ENCODE results near the gene PPP2R5E.
A peak's percentile ranks its signal among the peaks of the same experiment; 100 is the strongest.
"Not testable (repeated sequence)": the region's sequence is repeated elsewhere in the genome, so short reads cannot be mapped to it uniquely, and the experiment has no call there.

The PPP2R5E gene

DNA sequence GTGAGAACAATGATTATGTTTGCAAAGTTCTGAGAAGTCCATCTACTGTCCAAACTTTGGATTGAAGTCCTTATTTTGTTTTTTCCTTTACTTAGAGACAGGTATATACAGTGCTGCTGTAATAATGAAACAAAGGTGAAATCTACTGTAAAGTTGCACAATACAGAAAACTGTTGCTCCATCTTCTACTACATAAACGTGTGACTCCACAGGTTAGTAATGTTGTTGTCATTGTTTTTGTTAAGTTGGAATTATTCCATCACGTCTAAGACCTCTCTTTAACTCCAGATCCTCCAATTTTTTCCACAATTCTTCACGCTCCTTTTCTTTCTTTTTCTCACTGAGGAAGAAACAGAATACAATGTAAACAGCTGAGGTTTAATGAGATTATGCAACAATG is 167.4 kb downstream of the PPP2R5E start:
- ATAC-seq = no peak
- TF ChIP-seq, protein P1, sequence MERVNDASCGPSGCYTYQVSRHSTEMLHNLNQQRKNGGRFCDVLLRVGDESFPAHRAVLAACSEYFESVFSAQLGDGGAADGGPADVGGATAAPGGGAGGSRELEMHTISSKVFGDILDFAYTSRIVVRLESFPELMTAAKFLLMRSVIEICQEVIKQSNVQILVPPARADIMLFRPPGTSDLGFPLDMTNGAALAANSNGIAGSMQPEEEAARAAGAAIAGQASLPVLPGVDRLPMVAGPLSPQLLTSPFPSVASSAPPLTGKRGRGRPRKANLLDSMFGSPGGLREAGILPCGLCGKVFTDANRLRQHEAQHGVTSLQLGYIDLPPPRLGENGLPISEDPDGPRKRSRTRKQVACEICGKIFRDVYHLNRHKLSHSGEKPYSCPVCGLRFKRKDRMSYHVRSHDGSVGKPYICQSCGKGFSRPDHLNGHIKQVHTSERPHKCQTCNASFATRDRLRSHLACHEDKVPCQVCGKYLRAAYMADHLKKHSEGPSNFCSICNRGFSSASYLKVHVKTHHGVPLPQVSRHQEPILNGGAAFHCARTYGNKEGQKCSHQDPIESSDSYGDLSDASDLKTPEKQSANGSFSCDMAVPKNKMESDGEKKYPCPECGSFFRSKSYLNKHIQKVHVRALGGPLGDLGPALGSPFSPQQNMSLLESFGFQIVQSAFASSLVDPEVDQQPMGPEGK (CRISPR knock-in tag; IDR thresholded peaks at IDR 0.05; ENCODE audit: borderline replicate concordance) = no peak
- TF ChIP-seq PPARA (CRISPR knock-in tag; IDR thresholded peaks at IDR 0.05; ENCODE audit: borderline replicate concordance) (no peak), ZNF70 (CRISPR knock-in tag; IDR thresholded peaks at IDR 0.05) (no peak), ZFP3 (CRISPR knock-in tag; IDR thresholded peaks at IDR 0.05) (no peak), ESRRG (CRISPR knock-in tag; IDR thresholded peaks at IDR 0.05) (no peak), BACH2 (CRISPR knock-in tag; IDR thresholded peaks at IDR 0.05; ENCODE audit: borderline replicate concordance) (no peak), TOX (CRISPR knock-in tag; IDR thresholded peaks at IDR 0.05; ENCODE audit: borderline replicate concordance) (no peak), GLIS3 (CRISPR knock-in tag; IDR thresholded peaks at IDR 0.05) (no peak), ZNF8 (CRISPR knock-in tag; IDR thresholded peaks at IDR 0.05) (no peak), ARNTL (CRISPR knock-in tag; IDR thresholded peaks at IDR 0.05; ENCODE audit: borderline replicate concordance, low read depth) (no peak), CSDC2 (CRISPR knock-in tag; IDR thresholded peaks at IDR 0.05) (no peak), ZFP30 (CRISPR knock-in tag; IDR thresholded peaks at IDR 0.05) (no peak), SNAI2 (CRISPR knock-in tag; IDR thresholded peaks at IDR 0.05) (no peak), ZC3H10 (CRISPR knock-in tag; IDR thresholded peaks at IDR 0.05) (no peak), ZNF565 (CRISPR knock-in tag; conservative IDR thresholded peaks at IDR 0.05; ENCODE audit: low read depth) (no peak)
- TF ChIP-seq, protein P2, sequence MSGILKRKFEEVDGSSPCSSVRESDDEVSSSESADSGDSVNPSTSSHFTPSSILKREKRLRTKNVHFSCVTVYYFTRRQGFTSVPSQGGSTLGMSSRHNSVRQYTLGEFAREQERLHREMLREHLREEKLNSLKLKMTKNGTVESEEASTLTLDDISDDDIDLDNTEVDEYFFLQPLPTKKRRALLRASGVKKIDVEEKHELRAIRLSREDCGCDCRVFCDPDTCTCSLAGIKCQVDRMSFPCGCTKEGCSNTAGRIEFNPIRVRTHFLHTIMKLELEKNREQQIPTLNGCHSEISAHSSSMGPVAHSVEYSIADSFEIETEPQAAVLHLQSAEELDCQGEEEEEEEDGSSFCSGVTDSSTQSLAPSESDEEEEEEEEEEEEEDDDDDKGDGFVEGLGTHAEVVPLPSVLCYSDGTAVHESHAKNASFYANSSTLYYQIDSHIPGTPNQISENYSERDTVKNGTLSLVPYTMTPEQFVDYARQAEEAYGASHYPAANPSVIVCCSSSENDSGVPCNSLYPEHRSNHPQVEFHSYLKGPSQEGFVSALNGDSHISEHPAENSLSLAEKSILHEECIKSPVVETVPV (CRISPR knock-in tag; IDR thresholded peaks at IDR 0.05) = no peak
- TF ChIP-seq, protein P3, sequence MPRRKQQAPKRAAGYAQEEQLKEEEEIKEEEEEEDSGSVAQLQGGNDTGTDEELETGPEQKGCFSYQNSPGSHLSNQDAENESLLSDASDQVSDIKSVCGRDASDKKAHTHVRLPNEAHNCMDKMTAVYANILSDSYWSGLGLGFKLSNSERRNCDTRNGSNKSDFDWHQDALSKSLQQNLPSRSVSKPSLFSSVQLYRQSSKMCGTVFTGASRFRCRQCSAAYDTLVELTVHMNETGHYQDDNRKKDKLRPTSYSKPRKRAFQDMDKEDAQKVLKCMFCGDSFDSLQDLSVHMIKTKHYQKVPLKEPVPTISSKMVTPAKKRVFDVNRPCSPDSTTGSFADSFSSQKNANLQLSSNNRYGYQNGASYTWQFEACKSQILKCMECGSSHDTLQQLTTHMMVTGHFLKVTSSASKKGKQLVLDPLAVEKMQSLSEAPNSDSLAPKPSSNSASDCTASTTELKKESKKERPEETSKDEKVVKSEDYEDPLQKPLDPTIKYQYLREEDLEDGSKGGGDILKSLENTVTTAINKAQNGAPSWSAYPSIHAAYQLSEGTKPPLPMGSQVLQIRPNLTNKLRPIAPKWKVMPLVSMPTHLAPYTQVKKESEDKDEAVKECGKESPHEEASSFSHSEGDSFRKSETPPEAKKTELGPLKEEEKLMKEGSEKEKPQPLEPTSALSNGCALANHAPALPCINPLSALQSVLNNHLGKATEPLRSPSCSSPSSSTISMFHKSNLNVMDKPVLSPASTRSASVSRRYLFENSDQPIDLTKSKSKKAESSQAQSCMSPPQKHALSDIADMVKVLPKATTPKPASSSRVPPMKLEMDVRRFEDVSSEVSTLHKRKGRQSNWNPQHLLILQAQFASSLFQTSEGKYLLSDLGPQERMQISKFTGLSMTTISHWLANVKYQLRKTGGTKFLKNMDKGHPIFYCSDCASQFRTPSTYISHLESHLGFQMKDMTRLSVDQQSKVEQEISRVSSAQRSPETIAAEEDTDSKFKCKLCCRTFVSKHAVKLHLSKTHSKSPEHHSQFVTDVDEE (CRISPR knock-in tag; IDR thresholded peaks at IDR 0.05) = no peak

DNA sequence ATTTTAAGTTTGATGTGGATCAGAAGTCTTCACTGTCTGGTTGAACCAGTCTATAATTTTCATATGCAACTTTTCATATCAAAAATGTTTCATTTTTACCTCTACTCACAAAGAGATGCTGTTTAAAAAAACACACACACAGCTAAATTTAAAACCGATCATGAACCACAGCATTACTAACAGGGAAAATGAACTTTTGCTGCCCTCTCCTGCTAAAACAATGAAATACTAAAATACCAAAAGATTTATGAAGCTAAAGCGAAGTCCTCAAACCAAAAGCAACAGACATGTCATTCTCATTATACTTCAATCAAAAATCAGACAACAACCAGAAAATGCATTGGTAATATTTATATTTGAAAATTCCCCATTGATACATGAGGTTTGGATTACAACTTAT is 171.6 kb downstream of the PPP2R5E start:
- not testable (repeated sequence) for ATAC-seq

DNA sequence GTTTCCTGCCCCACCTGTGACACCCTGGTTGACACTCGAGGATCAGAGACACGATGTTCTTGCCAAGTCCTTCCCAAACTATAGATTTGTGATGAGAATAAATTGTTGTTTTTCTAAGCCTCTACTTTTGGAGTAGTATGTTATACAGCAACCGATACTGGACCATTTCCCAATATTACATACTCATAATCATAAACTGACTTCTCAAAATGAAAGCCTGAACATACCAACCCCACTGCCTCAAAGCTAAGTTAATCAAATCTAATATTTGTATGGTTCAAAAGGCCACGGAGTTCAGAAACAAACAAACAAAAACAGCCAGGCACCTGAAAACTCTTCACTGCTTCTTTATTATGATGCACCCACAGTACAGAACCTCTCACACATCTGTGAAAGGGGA is 172.1 kb downstream of the PPP2R5E start:
- TF ChIP-seq, protein P1 (CRISPR knock-in tag; IDR thresholded peaks at IDR 0.05; ENCODE audit: borderline replicate concordance) = no peak
- no peak for TF ChIP-seq CSDC2 (CRISPR knock-in tag; IDR thresholded peaks at IDR 0.05)
- TF ChIP-seq, protein P2 (CRISPR knock-in tag; IDR thresholded peaks at IDR 0.05) = no peak
- no peak for ATAC-seq

DNA sequence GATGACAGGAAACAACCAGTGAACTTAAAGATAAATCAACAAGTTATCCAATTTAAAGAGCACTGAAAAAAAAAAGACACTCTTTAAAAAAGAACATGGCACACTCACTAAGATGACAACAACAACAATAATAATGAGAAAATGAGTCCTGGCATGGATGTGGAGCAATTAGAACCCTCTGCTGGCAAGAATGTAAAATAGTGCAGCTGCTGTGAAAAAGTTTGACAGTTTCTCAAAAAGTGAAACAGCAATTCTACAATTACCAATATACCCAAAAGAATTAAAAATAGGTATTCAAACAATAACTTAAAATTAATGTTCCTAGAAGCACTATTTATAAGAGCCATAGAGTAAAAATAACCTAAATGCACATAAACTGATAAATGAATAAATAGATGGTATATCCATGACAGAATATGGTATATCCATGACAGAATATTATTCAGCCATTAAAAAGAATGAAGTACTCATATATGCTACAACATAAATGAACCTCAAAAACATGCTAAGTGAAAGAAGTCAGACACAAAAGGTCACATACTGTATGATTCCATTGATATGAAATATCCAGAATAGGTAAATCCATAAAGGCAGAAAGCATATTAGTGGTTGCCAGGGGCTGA is 175.3 kb downstream of the PPP2R5E start:
- TF ChIP-seq RARB (CRISPR knock-in tag; IDR thresholded peaks at IDR 0.05) = no peak
- peak; percentile 98 for TF ChIP-seq ZNF8 (CRISPR knock-in tag; IDR thresholded peaks at IDR 0.05)
- TF ChIP-seq SNAI2 (CRISPR knock-in tag; IDR thresholded peaks at IDR 0.05) = no peak
- no peak for TF ChIP-seq ZC3H10 (CRISPR knock-in tag; IDR thresholded peaks at IDR 0.05)
- no peak for TF ChIP-seq ESRRG (CRISPR knock-in tag; IDR thresholded peaks at IDR 0.05)
- ATAC-seq = no peak
